ENCODE results near the gene FBXL4.
A peak's percentile ranks its signal among the peaks of the same experiment; 100 is the strongest.

Gene FBXL4

DNA sequence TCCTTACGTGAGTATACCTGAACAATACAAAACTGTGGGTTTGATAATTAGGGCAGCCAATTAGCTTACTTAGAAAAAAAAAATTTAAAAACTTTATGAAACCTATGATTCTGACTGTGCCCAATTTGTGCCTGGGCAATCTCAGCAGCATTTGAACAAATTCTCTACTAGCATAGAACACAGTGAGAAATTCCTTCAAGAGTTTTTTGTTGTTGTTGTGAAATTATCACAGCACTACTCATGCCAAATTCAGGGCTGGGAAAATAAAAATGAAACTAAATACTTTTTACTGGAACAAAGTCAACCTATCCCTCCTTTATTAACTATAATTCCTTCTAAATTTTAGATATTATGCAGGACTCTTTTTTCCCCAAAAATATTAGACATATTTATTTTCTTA, 70.5 kb downstream of the FBXL4 start:
- DNase-seq (ENCODE audit: low spot score): no peak

DNA sequence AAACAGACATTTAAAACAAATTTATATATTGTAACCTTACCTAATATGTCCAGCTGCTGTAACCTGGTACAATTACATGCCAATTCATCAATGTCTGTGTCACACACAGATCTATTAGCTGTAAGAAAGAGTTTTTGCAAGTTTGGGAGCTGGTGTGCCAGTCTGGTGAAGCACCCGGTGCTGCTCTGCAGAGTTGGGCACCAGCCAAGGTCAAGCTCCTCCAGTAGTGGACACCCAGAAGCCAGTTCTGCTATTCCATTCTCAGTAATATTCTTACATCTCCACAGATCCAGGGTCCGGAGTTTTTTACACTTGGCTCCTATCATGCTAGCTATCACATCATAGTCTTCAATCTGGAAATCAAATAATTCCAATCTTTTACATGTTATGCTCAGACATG, 72.4 kb downstream of the FBXL4 start:
- DNase-seq (ENCODE audit: low spot score): no peak

DNA sequence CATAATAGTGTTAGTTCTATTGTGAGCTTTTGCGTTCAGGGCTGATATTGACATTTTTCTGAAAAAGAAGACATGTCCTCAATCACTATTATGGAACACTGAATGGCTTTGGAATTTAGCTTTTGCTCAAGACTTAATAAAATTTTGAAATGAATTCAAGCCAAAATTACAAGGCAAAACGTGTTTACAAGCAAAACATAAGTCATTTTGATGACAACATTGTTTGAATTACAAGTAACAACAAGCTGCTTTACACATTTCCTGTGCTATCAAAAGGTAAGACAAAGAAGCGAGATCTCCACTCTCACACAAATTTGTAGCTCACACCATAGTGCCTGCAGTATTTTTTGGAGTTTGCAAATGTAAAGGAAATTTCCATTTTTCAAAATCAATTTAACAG, 75.9 kb downstream of the FBXL4 start:
- DNase-seq (ENCODE audit: low spot score): no peak

DNA sequence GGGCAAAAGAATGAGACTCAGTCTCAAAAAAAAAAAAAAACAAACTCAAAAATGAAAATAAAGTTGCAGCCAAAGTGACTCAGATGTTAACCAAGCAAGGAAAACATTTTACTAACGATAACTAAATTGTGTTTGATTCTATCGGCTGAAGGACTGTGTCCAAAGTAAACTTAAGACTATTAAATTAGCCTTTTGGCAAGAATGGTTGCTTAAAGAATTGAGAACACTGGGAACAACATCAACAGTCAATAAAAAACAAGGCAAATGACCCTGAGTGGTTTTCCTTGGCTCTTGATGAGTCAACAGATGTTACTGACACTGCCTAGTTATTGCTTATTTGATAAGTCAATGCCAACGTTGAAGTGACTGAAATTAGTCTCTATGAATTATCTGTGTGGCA, 76.7 kb downstream of the FBXL4 start:
- no peak for DNase-seq (ENCODE audit: low spot score)

DNA sequence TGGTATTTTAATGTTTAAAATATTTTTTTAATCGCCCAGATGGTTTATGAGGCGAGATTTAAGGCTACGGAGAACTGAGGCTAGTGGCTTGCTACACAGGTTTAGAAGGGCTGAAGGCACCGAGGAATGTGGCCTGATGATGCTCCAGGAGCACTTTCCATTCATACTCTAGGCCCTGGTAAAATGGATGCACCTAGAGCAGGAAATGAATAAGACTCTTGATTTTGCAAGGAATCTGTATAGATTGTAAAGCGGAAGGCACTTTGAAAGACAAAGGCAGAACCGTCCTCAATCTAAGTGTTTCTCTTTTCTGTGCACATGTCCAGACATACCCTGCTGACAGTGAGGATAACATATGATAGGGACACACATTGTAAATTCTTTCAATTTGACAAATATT, 83.2 kb downstream of the FBXL4 start:
- no peak for DNase-seq (ENCODE audit: low spot score)

DNA sequence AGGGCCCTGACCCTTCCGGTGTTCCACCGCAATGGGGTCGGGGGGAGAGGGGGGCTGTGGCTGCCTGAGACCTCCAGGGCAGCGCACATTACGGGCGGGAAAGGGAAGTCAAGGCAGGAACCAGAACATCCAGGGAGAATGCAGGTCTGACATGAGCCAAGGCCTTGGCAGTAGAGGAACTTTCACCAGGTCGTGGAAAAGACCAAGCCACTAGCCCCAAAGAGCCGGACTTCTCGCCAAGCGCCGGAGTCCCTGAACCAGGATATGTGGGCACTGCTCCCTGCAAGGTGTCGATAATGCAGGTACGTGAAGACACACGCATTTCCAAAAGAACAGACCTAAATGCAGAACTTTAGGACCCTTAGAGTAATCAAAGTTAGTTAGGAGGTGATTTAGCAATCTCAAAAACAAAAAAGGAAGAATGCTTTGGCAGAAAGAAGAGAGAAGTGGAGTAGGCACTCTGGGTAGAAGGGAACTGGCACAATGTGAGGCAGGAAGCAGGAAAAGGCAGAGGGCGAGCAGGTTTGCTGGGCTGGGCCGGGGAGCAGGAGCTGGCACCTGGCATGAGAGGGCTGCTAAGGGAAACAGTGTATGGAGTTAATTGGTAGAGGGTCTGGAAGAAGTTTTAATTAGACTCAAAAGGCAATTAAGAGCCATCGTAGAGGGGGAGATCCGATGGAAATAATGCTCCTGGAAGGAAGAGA, 99.1 kb downstream of the FBXL4 start:
- no peak for DNase-seq (ENCODE audit: low spot score)

DNA sequence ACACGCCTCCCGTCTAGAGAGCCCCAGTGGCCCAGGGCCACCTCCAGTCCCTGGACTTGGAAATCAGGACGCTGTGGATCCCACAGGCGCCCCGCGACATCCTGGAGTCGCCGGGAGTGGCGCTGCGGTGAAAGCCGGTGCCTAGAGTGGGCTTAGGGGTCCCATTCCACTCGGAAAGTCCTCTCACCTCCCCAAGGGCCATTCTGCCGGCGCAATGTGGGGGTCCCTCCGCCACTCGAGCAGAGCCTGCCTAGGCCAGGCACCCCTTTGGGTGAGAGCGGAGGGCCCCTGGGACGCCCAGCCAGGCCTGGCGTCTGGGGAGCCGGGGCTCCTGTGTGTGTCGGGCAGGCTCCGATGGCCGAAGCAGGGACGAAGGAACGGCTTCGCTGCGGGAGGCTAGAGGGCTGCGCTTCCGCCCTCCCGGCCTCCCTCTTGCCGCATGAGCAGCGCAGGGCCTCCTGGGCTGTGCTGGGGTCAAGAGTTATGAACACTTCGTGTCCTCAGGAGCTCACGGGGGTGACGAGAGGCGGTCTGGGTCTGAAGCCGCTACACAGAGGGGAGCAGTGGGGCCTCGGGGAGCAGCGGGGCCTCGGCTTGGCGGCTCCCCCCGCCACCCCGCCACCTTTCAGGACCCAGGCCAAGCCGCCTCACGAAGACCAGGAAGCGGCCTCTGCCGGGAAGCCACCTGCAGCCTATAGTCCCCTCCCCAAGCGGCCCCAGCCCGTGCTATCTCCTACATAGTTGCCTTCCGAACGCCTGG, 99.8 kb downstream of the FBXL4 start:
- no peak for DNase-seq (ENCODE audit: low spot score)

DNA sequence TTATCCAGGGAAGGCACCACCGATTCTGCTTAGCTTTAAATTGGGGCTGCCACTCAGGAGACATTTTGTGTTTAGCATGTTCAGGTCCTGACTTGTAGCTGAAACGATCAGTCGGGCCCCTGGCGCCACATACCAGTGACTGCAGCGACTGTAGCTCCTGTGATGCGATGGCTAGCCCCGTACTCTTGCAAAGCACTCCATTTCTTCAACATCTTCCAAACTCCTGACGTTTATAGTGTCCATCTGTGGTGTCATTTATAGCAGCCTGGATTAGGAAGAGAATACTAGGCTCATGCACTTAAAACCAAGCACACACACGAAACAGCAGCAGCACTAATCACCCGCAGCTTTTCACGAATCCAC, 100.3 kb downstream of the FBXL4 start:
- DNase-seq (ENCODE audit: low spot score): no peak

DNA sequence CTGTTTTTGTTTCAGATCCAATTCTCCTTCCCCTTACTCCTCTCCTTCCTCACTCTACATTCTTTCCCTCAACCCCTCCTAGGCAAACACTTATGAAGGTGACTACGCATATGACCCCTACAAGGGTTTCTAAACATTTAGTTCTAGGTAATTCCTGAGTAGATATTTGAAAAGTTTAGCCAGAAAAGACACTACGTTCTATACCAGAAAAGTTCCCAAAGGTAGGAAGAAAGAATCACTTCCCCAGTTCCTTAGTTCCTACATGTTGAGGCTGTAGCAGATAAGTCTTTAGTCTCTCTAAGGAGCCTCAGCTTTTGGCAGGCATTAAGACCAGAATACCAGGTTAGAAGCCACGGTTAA, 101.7 kb downstream of the FBXL4 start:
- DNase-seq (ENCODE audit: low spot score): no peak

DNA sequence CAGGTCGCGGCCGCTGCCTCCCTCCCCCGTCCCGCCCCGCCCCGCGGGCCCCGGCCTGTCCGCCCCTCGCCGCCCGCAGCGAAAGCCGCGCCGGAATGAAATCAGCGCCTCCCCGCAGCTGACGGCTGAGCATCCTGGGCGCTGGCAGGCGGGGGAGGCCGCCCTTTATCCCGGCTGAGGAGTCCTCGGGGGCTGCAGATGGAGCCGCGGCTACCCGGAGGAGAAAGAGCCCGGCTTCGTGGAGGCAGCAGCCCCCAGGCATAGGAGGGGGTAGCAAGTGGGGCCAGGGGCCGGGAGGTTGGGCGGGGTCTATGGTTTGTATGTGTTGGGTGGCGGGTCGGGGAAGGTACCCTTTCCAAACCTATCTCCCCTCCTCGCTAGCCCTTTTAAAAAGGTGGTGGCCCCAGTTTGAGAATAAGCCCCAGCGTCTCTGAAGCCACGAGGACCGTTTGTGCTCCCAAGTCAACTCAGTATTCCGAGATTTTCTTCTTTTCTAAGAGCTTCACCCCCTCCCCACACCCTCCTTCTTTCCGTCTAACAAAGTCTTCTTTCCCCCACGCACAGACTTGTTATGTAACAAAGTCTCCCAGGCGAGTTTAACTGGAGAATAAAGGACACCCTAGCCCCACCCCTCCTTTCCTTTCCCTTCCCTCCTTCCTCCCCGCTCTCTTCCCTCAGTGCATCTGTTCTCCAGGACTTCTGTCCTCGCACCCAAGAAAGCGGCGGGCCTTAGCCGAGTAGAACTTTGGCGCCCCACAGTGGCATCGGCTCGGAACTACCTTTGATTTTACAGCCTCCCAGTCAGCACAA, 102.3 kb downstream of the FBXL4 start:
- peak; percentile 86 for DNase-seq (ENCODE audit: low spot score)

DNA sequence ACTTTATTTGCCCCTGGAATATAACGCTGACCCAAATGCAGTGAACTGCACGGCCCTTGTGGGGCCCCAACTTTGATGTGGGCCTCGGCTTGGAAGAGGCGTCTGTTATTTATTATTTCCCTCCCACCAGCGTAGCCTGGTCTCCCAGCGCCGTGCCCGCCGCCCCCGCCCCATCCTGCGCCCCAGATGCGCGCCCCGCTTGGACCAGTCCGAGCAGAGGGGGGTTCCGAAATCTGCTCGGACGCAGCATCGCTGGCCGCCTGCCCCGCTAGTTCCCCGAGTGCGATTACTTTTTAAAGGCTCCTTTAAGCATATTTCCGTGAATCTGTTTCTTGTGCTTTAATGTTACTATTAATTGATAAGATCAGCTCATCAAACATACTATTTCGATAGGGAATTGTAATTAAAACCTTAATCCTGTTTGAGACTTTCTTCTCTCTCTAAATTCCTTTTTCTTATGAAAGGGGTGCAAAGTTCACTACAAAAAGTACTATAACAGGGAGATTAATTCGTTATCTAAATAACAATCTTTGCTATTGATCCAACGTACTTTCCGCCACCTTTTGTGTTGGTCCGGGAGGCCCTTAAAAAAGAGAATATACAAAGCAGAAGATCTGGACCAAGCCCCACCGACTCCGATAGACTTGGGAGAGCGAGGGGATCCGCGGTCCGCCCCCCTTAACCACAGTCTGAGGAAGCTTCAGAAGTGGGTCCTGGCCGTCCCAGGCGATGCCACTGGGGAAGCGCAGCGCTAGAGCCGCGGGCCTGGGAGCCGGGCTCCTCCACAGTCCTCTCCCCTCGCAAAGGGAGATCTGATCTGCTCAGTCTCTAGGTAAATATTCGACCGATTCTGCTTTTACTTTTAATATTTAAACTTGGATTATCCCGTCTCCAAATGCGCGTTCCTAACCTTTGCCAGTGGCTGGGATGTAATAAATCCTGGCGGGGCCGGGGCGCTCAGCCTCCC, 103.2 kb downstream of the FBXL4 start:
- peak; percentile 50 for DNase-seq (ENCODE audit: low spot score)

DNA sequence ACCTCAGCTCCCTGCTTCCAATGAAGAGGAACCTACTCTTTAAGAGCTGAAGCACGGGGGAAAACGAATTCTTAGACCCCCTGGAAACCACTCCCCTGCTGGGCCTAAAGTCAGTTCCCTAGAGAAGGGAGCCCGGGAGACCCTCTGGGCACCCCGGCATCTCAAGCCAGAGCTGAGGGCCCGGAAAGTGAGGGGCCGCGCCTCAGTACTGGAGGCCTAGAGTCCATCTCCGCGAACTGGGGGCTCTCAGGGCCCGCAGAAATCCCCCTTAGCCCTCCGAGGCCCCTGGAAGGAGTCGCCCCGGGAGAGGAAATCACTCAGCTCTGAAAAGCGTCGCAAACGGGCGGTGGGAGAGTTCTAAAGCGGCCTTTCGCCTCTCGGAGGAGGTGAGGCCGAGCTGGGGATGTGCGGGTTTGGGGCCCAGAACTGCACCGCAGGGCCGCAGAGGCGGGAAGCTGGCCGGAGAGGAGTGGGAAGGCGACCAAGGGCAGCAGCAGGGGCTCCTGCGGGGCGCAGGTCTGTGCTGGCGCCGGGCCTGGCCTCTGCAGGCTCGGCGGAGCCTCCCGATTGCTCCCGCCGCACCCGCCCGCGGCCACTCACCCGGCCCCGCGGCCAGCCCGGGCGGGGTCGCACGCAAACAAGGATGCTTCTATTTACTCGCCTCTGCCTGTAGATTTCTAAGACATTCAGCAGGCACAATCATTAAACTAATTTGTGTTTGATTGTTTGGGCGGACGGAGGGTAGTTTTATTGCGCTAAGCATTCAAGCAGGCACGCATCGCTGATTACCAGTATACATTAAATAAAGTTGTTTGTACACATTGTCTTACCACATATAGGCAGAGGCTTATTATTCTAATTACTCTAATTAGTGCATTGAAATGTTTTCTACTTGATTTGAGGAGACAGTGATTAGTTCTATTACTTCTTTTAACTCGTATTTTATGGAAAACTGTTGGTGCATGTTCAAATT, 104.2 kb downstream of the FBXL4 start:
- peak; percentile 28 for DNase-seq (ENCODE audit: low spot score)

DNA sequence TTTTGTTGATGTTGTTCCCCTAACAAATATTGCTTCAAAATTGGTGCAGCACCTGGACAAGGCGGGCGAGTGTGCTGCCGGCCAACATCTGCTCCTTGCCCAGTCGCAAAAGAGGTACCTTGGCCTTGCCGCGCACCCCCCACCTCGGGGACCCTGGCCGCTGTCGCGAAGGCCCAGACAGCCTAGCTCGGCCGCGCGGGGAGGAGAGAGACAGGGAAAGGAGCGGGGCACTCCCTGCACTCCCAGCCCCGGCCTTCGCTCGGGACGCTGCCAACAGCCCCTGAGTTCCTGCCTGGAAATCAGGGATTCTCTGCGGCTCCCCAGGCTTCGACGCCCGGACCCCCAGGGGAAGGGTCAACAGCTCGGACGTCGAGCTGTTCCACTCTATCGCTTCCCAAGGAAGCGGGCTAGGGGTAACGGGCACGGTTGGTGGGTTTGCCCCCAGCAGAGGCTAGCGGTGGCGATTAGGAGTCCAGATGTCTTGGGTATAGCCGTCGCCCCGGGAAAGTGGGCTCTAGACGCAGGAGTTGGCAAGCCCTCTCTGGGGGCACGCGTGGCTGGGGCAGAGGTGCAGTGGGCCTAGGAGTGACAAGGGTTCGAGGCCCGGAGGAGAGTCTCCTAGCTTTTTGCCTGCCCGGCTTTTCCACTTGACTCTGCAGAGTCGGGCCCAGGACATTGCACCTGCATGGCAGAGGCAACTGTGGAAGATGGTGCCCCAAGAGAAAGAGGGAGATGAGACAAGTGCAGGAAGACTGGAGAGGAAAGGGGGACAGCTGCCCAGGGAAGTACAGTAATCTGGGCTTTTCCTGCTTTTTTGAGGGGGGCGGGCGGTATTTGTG, 105.2 kb downstream of the FBXL4 start:
- no peak for DNase-seq (ENCODE audit: low spot score)

DNA sequence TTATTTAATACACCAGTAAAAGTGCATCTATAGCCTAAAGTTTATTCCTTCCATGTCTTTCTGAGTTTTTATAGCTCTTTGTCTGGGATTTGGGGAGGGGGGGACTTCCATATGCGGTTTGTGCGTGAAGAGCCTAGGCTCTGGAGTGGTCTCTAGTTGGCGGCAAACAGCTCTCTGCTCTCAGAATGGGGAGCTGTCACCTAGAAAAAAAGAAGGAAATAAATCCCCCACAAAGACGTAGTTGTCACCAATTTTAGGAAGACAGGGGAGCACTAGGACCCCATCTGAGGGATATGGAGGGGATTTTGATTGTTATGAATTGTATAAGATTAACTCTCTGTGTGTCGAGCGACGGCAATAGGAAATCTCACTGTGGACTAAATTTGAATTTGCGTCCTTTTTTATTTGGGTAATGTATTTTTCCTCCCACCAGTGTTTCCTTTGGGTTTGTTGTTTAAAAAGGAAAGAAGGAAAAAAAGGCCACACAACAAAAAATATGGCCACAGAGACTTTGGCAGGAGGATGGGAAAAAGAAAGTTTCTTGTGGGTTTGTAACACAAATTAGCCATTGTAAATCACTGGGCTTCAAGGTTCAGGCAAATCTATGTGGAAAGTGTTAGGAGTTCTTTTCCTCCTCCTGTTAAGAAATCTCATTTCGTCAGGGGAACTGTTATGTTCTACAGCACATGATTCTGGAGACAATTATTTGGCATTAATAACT, 106.0 kb downstream of the FBXL4 start:
- no peak for DNase-seq (ENCODE audit: low spot score)

DNA sequence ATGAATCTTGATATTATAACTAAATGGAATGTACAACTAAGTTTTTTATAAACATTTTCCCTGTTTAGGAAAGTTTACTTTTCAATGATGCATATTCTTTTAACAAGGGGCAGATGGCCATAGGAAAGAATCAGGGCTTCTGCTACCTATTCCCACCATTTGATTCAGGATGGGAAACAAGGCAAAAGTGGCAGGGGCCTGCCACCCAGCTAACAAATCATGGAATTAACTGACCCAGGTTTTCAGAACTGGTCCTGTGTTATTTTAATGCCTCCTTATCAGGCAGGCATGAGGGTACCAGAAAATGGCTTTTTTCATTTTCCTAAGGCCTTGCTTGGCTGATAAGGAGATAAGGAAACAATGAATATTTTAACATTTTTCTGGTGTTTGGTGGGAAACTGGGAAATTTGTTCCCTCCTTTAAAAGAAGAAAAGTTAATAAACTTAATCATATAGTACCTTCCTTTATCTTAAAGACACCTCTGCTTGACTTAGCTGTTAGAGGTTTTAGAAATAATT, 106.7 kb downstream of the FBXL4 start:
- no peak for DNase-seq (ENCODE audit: low spot score)

DNA sequence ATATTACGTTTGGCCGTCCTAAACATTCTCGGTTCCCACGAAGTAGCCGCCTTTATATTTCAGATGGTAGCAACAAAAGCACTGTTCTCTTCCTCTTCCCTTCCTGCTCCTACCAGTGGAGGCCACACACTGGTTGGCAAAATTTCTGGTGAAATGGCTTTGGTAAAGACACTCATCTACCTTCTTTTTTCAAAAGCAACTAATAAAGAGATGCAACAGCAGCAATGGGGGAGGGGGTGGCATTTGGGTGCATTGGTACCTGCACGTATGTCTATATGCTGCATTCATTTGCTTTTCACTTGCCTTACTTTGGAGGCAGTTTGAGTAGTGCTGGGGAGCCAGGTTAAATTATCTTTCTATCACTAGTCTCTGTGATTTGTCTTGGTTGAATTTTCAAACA, 107.4 kb downstream of the FBXL4 start:
- no peak for DNase-seq (ENCODE audit: low spot score)

DNA sequence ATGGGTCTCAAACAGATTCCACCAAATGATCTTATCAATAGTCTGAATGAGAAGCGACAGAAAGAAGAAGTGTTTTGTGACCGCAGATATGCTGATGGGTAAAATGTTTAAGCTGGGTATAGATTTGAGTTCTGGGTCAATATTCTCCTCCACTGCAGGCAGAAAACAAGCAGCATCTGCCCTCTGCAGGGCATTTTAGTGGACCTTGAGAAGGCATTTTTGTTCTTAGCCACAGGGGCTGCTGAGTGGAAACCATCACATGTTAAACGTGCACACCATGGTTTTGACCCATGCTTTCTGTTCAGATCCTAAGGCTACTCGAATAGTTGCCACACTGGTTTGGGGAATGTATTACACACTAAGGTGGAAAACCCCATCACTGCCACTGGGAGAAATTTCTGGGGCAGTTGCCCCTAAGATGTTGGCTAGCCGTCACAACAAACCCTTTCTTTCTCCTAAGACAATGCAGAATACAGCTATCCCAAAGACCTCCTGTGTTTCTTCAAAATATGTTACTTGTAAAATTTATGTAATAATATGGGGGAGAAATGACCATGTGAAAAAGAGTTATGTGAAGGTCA, 107.9 kb downstream of the FBXL4 start:
- peak; percentile 33 for DNase-seq (ENCODE audit: low spot score)

DNA sequence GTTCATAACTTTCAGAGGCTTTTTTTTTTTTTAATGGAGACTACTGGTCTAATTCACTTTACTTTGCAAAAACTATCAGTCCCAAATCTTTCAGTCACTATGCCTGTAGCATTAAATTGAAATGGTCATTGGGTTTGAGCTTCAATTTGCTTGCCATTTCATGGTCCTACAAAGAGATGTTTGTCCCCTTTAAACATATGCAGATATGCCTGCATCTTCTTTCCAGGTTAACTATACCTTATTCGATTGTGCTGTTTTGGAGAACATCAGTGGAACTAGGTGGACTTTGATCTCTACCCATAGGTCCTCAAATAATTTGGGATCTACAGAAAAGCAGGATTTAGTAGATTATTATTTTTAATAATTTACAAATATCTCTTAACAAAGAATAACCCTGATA, 108.8 kb downstream of the FBXL4 start:
- no peak for DNase-seq (ENCODE audit: low spot score)

DNA sequence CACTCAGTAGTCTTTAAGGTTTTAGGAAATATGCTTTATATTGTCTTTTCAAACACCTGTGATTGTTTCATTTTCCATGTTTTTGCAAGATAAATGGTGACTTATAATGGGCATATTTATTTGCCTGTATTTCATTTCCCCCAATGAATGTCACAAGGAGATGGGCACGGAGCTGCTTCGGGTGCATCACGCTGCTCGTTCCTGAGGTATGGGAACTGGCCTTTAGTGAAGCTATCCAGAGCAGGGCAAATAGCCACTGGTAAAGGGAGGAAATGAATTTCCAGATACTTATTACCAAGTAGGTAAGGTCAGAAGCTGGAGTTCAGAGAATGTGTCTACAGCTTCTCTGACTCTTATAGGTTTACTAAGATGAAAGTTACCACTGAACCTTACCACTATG, 109.7 kb downstream of the FBXL4 start:
- DNase-seq (ENCODE audit: low spot score): no peak
